ENCODE measurements around the gene MYCBP.

Gene MYCBP

DNA sequence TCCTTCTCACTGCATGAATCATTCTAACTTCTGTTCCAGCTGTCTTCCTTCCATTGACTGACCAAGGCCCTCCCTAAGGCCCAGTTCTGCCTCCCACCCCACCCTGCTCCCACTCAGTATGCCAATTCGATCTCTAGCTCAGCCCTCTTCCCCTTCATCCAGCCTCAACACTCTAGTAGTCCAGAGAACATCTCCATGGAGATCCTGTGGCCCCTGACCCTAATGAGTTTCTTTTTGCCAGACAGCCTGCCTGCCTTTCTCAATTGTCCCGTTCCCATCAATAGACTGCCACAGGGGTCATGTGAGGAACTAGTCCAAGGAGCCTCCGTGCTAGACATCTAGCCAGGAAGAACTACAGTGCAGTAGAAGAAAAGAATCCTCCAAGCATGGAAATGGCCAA is 40.0 kb downstream of the MYCBP start:
- Histone ChIP-seq H3K4me3 (ENCODE audit: low read length) (no peak overlapping the region), H3K9ac (ENCODE audit: low read length) (no peak overlapping the region), H3K27me3 (ENCODE audit: control insufficient read depth, insufficient read depth, low read length) (no peaks in the 10 kb centered on the region), H3K9me3 (ENCODE audit: control insufficient read depth, low read length) (no peaks in the 10 kb centered on the region), H3K36me3 (ENCODE audit: control insufficient read depth, insufficient read depth, low read length) (no peaks in the 10 kb centered on the region), H3K4me1 (ENCODE audit: control insufficient read depth, insufficient read depth, low read length) (no peaks in the 10 kb centered on the region)

DNA sequence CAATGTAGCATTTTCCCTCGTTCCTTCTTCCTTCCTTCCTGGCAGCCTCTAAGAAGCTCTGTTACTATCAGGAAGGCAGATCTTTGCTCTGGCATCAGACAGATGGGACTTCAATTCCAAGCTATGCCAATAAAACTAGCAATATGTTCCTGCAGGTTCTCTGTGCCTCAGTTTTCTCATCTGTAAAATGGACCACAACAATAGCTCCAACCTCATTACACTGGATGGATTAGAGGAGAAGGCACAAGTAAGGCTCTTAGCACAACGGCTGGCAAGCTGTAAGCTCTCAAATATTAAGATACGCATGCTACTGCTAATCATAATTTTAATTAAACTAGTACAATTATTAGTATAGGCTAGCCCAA is 40.8 kb downstream of the MYCBP start:
- no peaks in the 10 kb centered on the region for H3K9me3 ChIP-seq (ENCODE audit: control insufficient read depth, low read length)
- H3K36me3 ChIP-seq (ENCODE audit: control insufficient read depth, insufficient read depth, low read length) = no peaks in the 10 kb centered on the region
- no peak overlapping the region for H3K4me3 ChIP-seq (ENCODE audit: low read length)
- no peak overlapping the region for H3K9ac ChIP-seq (ENCODE audit: low read length)
- no peaks in the 10 kb centered on the region for H3K4me1 ChIP-seq (ENCODE audit: control insufficient read depth, insufficient read depth, low read length)
- no peaks in the 10 kb centered on the region for H3K27me3 ChIP-seq (ENCODE audit: control insufficient read depth, insufficient read depth, low read length)

DNA sequence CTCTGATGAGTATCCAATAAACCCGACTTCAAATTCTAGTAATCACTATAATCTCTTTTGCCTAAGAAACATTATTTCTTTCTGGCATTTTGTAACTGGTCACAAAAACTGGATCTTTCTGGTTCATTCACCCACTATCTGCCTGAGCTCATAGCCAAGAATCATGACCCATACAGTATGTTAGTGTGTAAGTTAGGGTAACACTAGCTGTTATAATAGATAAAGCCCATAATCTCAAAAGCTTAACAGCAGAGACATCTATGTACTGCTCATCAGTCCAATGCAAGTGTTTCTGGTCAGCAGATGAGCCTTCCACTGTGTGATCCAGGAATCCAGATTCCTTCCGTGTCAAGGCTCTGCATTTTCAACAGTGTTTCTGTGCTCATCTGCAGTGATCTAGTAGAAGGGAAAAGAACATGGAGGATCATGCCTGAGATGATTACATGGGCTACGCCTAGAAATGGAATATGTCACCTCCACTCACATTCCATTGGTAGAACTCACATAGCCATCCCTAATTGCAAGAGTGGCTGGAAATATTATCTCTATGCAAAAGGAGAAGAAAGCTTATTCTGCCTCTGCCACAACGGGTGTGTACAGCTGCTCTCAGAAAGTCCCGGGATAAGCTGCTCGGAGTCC is 41.3 kb downstream of the MYCBP start:
- Histone ChIP-seq H3K27me3 (ENCODE audit: control insufficient read depth, insufficient read depth, low read length) (no peaks in the 10 kb centered on the region), H3K9ac (ENCODE audit: low read length) (no peak overlapping the region), H3K4me1 (ENCODE audit: control insufficient read depth, insufficient read depth, low read length) (no peaks in the 10 kb centered on the region), H3K9me3 (ENCODE audit: control insufficient read depth, low read length) (no peaks in the 10 kb centered on the region), H3K4me3 (ENCODE audit: low read length) (no peak overlapping the region), H3K36me3 (ENCODE audit: control insufficient read depth, insufficient read depth, low read length) (no peaks in the 10 kb centered on the region)

DNA sequence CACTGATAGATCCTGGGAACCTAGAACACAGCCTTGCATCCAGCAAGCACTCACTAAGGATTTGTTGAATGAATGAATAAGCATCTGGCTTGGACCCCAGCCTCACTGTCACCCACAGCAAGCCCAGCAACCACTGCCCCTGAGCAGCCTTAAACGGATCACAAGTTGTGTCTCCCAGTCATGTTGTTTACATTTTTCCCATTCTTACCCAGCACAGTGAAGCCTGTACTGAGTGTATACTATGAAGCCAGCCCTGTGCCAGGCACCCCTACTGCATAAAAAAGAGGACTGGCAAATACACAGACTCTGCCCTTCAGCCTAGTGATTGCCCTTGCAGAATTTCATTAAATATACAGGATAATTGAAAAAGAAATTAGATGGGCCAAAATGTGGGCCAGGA is 43.8 kb downstream of the MYCBP start:
- H3K4me3 ChIP-seq (ENCODE audit: low read length) = no peak overlapping the region
- no peaks in the 10 kb centered on the region for H3K4me1 ChIP-seq (ENCODE audit: control insufficient read depth, insufficient read depth, low read length)
- no peaks in the 10 kb centered on the region for H3K27me3 ChIP-seq (ENCODE audit: control insufficient read depth, insufficient read depth, low read length)
- no peak overlapping the region for H3K9ac ChIP-seq (ENCODE audit: low read length)
- no peaks in the 10 kb centered on the region for H3K9me3 ChIP-seq (ENCODE audit: control insufficient read depth, low read length)
- H3K36me3 ChIP-seq (ENCODE audit: control insufficient read depth, insufficient read depth, low read length) = no peaks in the 10 kb centered on the region

DNA sequence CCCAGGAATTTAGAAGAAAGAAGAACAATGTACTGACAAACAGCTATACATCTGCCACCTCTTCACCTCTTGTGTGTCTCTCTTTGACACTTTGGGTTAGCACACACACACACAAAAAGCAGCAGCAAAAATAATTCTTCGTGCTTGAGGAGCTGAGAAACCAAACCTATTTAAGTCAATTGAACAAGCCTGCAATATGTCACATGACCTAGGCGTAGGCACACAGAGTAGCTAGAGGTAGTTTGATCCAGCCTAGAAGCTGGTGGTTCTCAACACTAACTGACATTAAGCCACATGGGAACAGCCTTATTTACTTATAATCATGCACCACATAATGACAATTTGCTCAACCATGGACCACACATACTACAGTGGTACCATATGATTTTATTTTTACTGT is 45.8 kb downstream of the MYCBP start:
- no peaks in the 10 kb centered on the region for H3K4me1 ChIP-seq (ENCODE audit: control insufficient read depth, insufficient read depth, low read length)
- no peaks in the 10 kb centered on the region for H3K27me3 ChIP-seq (ENCODE audit: control insufficient read depth, insufficient read depth, low read length)
- no peaks in the 10 kb centered on the region for H3K9me3 ChIP-seq (ENCODE audit: control insufficient read depth, low read length)
- no peak overlapping the region for H3K9ac ChIP-seq (ENCODE audit: low read length)
- no peaks in the 10 kb centered on the region for H3K36me3 ChIP-seq (ENCODE audit: control insufficient read depth, insufficient read depth, low read length)
- H3K4me3 ChIP-seq (ENCODE audit: low read length) = no peak overlapping the region

DNA sequence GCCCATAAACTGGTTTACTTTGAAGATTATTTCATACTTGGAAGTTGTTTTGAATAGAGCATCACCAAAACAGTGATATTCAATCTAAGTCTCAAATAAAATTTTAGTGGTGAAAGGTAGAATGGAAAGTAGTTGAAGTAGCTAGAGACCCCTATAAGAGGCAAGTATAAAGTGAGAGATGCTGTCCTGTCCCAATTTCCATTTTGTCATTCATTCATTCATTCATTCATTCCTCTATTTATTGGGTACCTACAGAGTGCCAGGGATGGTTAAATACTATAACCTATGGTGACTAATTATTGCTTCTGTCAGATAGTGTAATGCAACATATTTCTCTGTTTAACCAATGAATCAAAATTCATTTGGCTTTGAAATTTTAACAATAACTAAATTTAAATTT is 46.3 kb downstream of the MYCBP start:
- Histone ChIP-seq H3K4me1 (ENCODE audit: control insufficient read depth, insufficient read depth, low read length) (no peaks in the 10 kb centered on the region), H3K9ac (ENCODE audit: low read length) (no peak overlapping the region), H3K27me3 (ENCODE audit: control insufficient read depth, insufficient read depth, low read length) (peaks cover 3% of the 10 kb centered on the region), H3K9me3 (ENCODE audit: control insufficient read depth, low read length) (no peaks in the 10 kb centered on the region), H3K4me3 (ENCODE audit: low read length) (no peak overlapping the region), H3K36me3 (ENCODE audit: control insufficient read depth, insufficient read depth, low read length) (no peaks in the 10 kb centered on the region)

DNA sequence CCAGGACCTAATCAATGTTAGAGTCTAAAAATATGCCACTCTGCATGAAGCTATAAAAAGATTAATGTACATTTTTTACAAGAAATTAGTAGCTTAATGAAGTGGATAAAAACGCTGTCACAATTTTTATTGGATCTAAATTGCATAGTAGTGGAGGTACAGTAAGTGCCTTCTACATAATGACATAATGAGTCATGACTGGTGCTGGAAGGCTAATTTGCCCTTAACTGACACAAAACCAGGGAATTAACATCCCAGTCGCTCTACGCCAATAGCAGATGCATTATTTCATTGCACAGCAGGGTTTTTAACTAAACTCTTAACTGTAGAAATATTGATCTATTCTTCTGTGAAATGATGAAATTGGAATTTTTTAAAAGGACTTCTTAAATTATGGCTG is 46.9 kb downstream of the MYCBP start:
- no peaks in the 10 kb centered on the region for H3K9me3 ChIP-seq (ENCODE audit: control insufficient read depth, low read length)
- H3K27me3 ChIP-seq (ENCODE audit: control insufficient read depth, insufficient read depth, low read length) = peaks cover 3% of the 10 kb centered on the region
- H3K36me3 ChIP-seq (ENCODE audit: control insufficient read depth, insufficient read depth, low read length) = no peaks in the 10 kb centered on the region
- H3K9ac ChIP-seq (ENCODE audit: low read length) = no peak overlapping the region
- no peaks in the 10 kb centered on the region for H3K4me1 ChIP-seq (ENCODE audit: control insufficient read depth, insufficient read depth, low read length)
- no peak overlapping the region for H3K4me3 ChIP-seq (ENCODE audit: low read length)

DNA sequence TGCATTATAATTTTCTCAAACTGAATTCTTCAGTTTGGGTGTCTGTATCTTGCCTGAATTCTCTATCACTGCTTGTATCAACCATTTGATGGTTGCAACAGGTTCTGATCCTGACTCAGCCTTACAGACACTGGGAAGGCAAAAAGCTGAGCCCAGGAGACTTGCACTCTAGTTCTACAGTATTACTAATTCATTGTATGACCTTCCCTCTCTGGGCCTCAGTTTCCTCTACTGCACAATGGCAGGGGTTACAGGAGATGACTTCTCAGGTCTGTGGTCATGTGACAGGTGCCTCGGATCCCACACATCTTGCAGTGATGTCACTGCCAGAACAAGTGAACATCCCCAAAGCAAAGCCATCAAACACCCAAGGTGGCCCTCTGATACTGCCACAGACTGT is 52.3 kb downstream of the MYCBP start:
- Histone ChIP-seq H3K27me3 (ENCODE audit: control insufficient read depth, insufficient read depth, low read length) (peaks cover 40% of the 10 kb centered on the region), H3K4me1 (ENCODE audit: control insufficient read depth, insufficient read depth, low read length) (peaks cover 12% of the 10 kb centered on the region), H3K36me3 (ENCODE audit: control insufficient read depth, insufficient read depth, low read length) (no peaks in the 10 kb centered on the region), H3K9ac (ENCODE audit: low read length) (no peak overlapping the region), H3K4me3 (ENCODE audit: low read length) (no peak overlapping the region), H3K9me3 (ENCODE audit: control insufficient read depth, low read length) (no peaks in the 10 kb centered on the region)

DNA sequence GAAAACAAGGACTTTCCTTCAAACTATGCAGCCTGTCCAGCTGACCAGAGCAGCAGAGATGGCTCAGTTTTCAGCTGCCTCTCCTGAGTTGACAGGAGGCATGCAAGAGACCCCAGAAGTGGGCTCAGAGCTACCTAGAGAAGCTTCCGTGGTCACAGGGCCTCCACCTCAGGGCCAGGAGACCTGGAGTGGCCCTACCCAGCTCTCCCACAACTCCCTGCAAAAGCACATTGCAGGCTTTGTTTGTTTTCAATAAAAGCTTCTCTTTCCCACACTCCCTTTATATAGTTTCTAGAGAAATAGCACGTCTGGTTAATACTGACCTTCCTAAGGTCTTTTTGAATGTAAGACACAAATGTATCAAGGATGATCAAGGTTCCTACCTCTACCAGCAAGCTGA is 53.6 kb downstream of the MYCBP start:
- H3K9me3 ChIP-seq (ENCODE audit: control insufficient read depth, low read length) = no peaks in the 10 kb centered on the region
- H3K4me3 ChIP-seq (ENCODE audit: low read length) = no peak overlapping the region
- peaks cover 12% of the 10 kb centered on the region for H3K4me1 ChIP-seq (ENCODE audit: control insufficient read depth, insufficient read depth, low read length)
- no peaks in the 10 kb centered on the region for H3K36me3 ChIP-seq (ENCODE audit: control insufficient read depth, insufficient read depth, low read length)
- peaks cover 44% of the 10 kb centered on the region for H3K27me3 ChIP-seq (ENCODE audit: control insufficient read depth, insufficient read depth, low read length)
- no peak overlapping the region for H3K9ac ChIP-seq (ENCODE audit: low read length)

DNA sequence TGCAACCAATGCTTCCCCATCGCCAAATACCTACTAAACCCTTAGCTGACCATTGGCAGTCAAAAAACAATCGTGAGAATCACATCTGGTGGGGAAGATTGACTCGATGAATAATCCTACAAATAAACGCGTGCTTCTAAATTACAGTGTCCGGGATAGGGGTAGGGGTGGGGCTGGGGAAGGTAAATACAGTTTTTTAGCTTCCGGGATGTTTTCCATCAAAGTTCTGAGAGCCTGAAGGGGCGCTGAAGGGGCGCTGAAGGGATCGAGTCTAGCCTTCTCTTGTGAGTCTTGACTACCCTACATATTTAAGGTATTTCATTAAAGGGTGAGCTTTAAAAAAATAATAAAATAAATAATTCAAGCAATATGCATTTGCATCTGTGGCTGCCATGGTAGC is 54.1 kb downstream of the MYCBP start:
- H3K4me3 ChIP-seq (ENCODE audit: low read length) = no peak overlapping the region
- peaks cover 44% of the 10 kb centered on the region for H3K27me3 ChIP-seq (ENCODE audit: control insufficient read depth, insufficient read depth, low read length)
- no peaks in the 10 kb centered on the region for H3K9me3 ChIP-seq (ENCODE audit: control insufficient read depth, low read length)
- H3K4me1 ChIP-seq (ENCODE audit: control insufficient read depth, insufficient read depth, low read length) = peaks cover 12% of the 10 kb centered on the region
- H3K36me3 ChIP-seq (ENCODE audit: control insufficient read depth, insufficient read depth, low read length) = no peaks in the 10 kb centered on the region
- no peak overlapping the region for H3K9ac ChIP-seq (ENCODE audit: low read length)

DNA sequence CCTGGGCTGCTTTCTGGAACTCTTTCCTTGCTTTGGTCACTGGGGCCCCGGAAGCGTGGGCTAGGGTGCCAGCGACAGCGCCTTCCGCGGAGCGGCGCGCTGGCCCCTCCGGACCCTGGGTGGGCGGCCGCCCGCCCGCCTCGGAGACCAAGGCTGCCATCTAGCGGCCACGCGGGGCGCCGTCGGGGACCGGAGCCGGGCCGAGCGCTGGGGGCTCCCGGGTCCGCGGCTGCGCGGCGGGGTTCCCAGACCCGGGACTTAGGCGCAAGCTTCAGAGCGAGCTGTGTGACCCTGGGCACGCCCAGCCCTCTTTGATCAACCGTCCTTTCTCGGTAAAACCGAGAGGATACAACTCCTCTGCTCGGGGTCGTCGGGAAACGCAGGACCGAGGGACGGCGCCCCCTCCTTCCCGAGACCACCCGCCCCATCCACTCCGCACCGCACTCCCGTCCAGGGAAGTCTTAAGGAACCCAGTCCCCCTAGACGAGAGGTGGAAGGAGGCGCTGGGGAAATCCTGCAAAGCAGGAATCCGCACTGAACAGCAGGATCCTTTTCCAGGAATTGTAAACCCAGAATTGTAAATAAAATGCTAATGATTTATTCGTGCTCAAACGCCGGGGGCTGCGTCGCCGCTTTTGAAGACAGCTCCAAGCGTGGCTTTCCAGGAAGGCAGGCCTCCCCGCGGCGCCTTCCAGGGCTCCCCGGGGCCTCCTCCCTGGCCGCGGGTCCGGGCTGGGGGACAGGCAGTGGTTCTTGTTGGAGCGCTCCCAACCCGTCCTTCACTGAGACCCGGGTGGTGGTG is 54.8 kb downstream of the MYCBP start:
- H3K27me3 ChIP-seq (ENCODE audit: control insufficient read depth, insufficient read depth, low read length) = peaks cover 48% of the 10 kb centered on the region
- peaks cover 12% of the 10 kb centered on the region for H3K4me1 ChIP-seq (ENCODE audit: control insufficient read depth, insufficient read depth, low read length)
- no peaks in the 10 kb centered on the region for H3K9me3 ChIP-seq (ENCODE audit: control insufficient read depth, low read length)
- no peak overlapping the region for H3K4me3 ChIP-seq (ENCODE audit: low read length)
- no peaks in the 10 kb centered on the region for H3K36me3 ChIP-seq (ENCODE audit: control insufficient read depth, insufficient read depth, low read length)
- H3K9ac ChIP-seq (ENCODE audit: low read length) = no peak overlapping the region

DNA sequence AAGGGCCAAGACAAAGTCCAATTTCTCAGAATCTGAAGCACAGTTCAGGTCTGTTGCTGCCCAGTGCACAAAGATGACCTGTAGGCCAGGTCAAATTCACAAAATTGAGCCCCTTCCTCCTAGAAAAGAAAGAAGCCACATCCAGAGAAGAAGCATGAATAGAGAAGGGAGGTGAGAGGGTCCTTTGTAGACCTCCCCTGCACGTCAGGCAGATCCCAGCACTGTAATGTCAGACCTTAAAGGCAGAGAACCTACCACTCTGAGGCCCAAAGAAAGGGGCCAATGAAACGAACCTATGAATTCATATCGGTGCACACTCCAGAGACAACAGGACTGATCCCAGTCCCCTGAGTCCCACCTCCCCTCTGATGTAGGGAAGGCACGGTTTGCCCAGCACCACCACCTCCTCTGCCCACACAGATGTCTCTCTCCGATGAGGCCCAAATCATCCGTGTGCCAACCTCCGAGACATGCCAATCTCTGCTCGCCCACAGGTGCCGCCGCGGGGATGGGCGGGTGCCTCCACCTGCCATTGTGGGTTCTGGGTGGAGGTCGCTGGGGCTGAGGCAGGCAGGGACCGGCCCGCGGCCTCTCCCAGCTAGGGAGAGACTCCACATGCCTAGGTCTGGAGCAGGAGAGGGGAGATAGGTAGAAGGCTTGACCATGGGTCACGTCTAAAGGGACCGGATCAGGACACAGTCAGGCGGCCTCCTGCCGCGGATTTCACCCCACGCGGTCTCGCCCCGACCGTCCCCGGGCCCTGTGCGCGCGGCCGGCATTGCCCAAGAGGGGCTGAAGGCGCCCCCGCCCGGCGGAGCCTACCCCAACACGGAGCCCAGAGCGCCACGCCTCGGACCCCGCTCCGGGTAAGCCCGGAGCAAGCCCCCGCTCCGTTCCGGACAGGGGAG is 55.6 kb downstream of the MYCBP start:
- Histone ChIP-seq H3K9me3 (ENCODE audit: control insufficient read depth, low read length) (no peaks in the 10 kb centered on the region), H3K27me3 (ENCODE audit: control insufficient read depth, insufficient read depth, low read length) (peaks cover 48% of the 10 kb centered on the region), H3K36me3 (ENCODE audit: control insufficient read depth, insufficient read depth, low read length) (no peaks in the 10 kb centered on the region), H3K4me1 (ENCODE audit: control insufficient read depth, insufficient read depth, low read length) (peaks cover 12% of the 10 kb centered on the region), H3K4me3 (ENCODE audit: low read length) (no peak overlapping the region), H3K9ac (ENCODE audit: low read length) (no peak overlapping the region)

Data from mucosa of stomach (tissue), 1 donor.